Raji (cell line): Measurements from ENCODE around the gene DRAXIN.
A peak's percentile ranks its signal among the peaks of the same experiment; 100 is the strongest.

Source experiments
- POLR2A ChIP-seq: IDR thresholded peaks from 2 replicates; pipeline ENCODE4 v1.6.1; 2011; ENCODE audit warnings: low read depth, low read length, control low read depth; ENCODE audit not compliant: insufficient read depth

DRAXIN gene

GRCh38 chr1:11712285-11712684 is 20.8 kb downstream of the DRAXIN start:
- no peak for TF ChIP-seq POLR2A

GRCh38 chr1:11713095-11713494 is 21.6 kb downstream of the DRAXIN start:
- no peak for TF ChIP-seq POLR2A

- no peak for TF ChIP-seq POLR2A
Measured at GRCh38 chr1:11714831-11715575, 23.5 kb downstream of the DRAXIN start.

- 0 out of 2 replicates have a peak, but pooled peaks have one; percentile 13 for TF ChIP-seq POLR2A
Measured at GRCh38 chr1:11719313-11720032, 28.0 kb downstream of the DRAXIN start.

- TF ChIP-seq POLR2A, result no peak
Measured at GRCh38 chr1:11720033-11720376, 28.5 kb downstream of the DRAXIN start.

GRCh38 chr1:11720525-11720924 is 29.0 kb downstream of the DRAXIN start:
- TF ChIP-seq POLR2A, result no peak

GRCh38 chr1:11721311-11721710 is 29.8 kb downstream of the DRAXIN start:
- no peak for TF ChIP-seq POLR2A

GRCh38 chr1:11722538-11722937 is 31.0 kb downstream of the DRAXIN start:
- TF ChIP-seq POLR2A, result no peak

GRCh38 chr1:11725616-11726015 is 34.1 kb downstream of the DRAXIN start:
- TF ChIP-seq POLR2A, result no peak

- no peak for TF ChIP-seq POLR2A
Measured at GRCh38 chr1:11727119-11727518, 35.6 kb downstream of the DRAXIN start.

GRCh38 chr1:11728126-11728806 is 36.8 kb downstream of the DRAXIN start:
- TF ChIP-seq POLR2A, result no peak

GRCh38 chr1:11729155-11729497 is 37.6 kb downstream of the DRAXIN start:
- no peak for TF ChIP-seq POLR2A

GRCh38 chr1:11729498-11730428 is 38.3 kb downstream of the DRAXIN start:
- no peak for TF ChIP-seq POLR2A

GRCh38 chr1:11730429-11730891 is 39.0 kb downstream of the DRAXIN start:
- peak; percentile 23; the same call in 1 of the 2 replicates for TF ChIP-seq POLR2A

GRCh38 chr1:11731691-11732283 is 40.3 kb downstream of the DRAXIN start:
- no peak for TF ChIP-seq POLR2A

GRCh38 chr1:11733306-11733705 is 41.8 kb downstream of the DRAXIN start:
- TF ChIP-seq POLR2A, result no peak
